Measurements from ENCODE around the gene ARHGAP26. TPM values are rescaled to one million over a fixed set of nuclear protein-coding genes. Genes with fewer than 3 reads are reported as not detected.

The ARHGAP26 gene
- total and polyA plus RNA-seq, 7 donors: 2.5 to 28.7 (median 12.0) TPM

DNA sequence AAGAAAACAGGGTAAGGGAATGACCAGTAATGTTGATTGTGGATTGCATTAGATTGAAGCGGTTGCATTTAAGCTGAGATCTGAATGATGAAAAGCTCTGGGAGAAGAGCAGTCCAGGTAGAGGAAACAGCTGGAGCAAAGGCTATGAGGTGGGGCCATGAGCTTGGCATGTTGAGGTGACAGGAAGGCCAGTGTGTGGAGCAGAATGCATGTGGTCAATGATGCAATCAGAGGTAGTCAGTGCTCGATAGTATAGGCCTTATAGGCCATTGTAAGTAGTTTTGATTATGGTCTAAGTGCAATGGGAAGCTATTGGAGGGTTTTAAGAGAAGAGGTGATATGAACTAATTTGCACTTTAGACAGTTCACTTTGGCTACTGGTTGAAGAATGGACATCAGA lies 270.4 kb downstream of the ARHGAP26 start:
- H3K36me3 ChIP-seq (ENCODE audit: insufficient read depth in 1 of 2, low read depth in 1 of 2): no peaks in the 10 kb centered on the region
- H3K4me3 ChIP-seq: no peak overlapping the region
- no peaks in the 10 kb centered on the region for H3K9me3 ChIP-seq
- ATAC-seq: no peak
- H3K27ac ChIP-seq: no peak overlapping the region
- intact Hi-C loops (cut with DNase I): no loop called here
- H3K4me1 ChIP-seq: peaks cover 17% of the 10 kb centered on the region
- WGBS, 3 donors: 76 to 88% (median 88%) methylated on average over 2 of the region's 2 CpGs
- DNase-seq: no peak
- TF ChIP-seq, protein P1, sequence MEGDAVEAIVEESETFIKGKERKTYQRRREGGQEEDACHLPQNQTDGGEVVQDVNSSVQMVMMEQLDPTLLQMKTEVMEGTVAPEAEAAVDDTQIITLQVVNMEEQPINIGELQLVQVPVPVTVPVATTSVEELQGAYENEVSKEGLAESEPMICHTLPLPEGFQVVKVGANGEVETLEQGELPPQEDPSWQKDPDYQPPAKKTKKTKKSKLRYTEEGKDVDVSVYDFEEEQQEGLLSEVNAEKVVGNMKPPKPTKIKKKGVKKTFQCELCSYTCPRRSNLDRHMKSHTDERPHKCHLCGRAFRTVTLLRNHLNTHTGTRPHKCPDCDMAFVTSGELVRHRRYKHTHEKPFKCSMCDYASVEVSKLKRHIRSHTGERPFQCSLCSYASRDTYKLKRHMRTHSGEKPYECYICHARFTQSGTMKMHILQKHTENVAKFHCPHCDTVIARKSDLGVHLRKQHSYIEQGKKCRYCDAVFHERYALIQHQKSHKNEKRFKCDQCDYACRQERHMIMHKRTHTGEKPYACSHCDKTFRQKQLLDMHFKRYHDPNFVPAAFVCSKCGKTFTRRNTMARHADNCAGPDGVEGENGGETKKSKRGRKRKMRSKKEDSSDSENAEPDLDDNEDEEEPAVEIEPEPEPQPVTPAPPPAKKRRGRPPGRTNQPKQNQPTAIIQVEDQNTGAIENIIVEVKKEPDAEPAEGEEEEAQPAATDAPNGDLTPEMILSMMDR (IDR thresholded peaks at IDR 0.05): no peak
- H3K27me3 ChIP-seq (ENCODE audit: insufficient read depth in 3 of 3, low read length in 2 of 3): no peaks in the 10 kb centered on the region

DNA sequence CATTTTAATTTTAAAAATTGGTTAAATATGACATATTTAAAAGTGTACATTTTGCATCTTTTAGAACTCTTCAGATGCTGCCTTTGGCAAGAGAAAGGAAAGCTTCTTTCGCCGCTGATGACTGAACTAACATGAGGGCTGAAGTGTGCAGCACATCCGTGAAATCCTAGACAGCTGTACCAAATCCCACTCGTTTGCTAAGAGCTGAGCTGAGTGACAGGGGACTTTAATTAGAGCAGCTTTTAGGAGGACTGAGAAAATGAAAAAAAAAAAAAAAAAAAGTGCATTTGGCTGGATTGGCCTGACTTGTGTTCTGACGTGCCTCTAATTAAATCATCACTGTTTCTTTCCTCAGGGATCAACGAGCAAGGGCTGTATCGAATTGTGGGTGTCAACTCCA lies 271.3 kb downstream of the ARHGAP26 start:
- 26 to 51% (median 27%) methylated on average over 7 of the region's 7 CpGs for WGBS, 3 donors
- Histone ChIP-seq H3K9me3 (no peaks in the 10 kb centered on the region), H3K27me3 (ENCODE audit: insufficient read depth in 3 of 3, low read length in 2 of 3) (no peaks in the 10 kb centered on the region), H3K4me1 (peaks cover 17% of the 10 kb centered on the region), H3K4me3 (peak overlapping the region; percentile 8), H3K27ac (peak overlapping the region; percentile 95), H3K36me3 (ENCODE audit: insufficient read depth in 1 of 2, low read depth in 1 of 2) (no peaks in the 10 kb centered on the region)
- peak; percentile 32 to 45 (median 45) for ATAC-seq
- TF ChIP-seq, protein P1 (IDR thresholded peaks at IDR 0.05): no peak
- intact Hi-C loops (cut with DNase I): no loop called here
- no peak for DNase-seq

DNA sequence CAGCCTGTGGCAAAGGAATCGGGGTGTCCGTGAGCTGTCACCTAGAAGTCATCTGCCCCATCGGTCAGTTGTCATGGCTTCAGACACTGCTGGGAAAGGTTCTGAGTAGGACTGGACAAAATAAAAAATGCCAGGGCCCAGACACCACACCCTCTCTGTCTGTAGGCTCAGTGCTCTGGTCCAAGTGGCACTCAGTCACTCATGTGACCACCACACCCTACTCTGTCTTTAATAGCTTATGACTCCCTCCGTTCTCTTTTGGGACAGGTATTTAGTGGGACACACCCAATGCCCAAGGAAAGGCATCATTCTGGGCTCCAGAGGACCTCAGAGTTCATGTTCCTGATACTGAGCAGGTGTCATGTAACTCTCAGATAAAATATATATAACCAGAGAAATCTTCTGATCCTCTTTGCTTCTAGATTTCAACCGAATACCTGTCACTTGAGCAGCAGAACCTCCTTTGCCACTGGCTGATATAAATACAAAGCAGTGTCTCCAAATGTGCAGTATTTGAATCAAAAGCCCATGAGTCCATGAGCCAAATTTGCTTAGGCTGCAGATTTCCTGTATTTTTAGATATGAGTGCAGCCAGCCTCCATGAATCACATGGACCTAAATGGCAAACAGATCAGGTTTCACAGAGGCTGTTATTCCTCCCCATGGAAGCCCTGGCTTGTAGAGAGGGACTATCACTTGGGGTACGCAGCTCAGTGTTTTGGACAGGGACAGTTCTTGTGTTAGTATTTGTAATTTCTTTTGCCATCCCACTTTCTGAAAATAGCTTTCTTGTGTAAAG lies 272.0 kb downstream of the ARHGAP26 start:
- DNase-seq: peak in 1 of 2 donors; percentile 53
- peak; percentile 91 to 97 (median 93) for ATAC-seq
- Histone ChIP-seq H3K27me3 (ENCODE audit: insufficient read depth in 3 of 3, low read length in 2 of 3) (no peaks in the 10 kb centered on the region), H3K4me3 (peak overlapping the region; percentile 8), H3K9me3 (no peaks in the 10 kb centered on the region), H3K36me3 (ENCODE audit: insufficient read depth in 1 of 2, low read depth in 1 of 2) (no peaks in the 10 kb centered on the region), H3K4me1 (peaks cover 17% of the 10 kb centered on the region), H3K27ac (peak overlapping the region; percentile 95)
- TF ChIP-seq, protein P1 (IDR thresholded peaks at IDR 0.05): no peak
- 32 to 48% (median 32%) methylated on average over 6 of the region's 6 CpGs for whole genome bisulfite sequencing, 3 donors
- intact Hi-C loops (cut with DNase I): no loop called here

DNA sequence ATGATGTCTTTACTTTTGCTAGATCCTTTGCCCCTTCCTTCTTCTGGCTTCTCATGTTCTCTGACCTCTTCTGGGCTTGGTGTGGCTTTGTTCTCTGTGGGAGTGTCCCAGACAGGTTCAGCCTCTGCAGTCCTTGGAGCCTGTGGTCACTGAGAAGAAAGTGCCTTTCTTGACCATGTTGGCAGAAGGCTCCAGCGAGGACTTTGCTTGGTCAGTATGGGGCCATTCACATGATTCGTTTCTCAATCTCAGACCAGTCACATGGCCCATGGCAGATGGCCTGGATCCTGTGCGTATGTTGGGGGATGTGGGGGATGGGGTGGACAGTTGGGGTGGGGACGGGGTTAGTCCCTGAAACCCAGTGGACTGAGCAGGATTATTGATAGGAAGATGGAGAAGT lies 274.1 kb downstream of the ARHGAP26 start:
- TF ChIP-seq, protein P1 (IDR thresholded peaks at IDR 0.05): no peak
- peaks cover 17% of the 10 kb centered on the region for H3K4me1 ChIP-seq
- H3K27me3 ChIP-seq (ENCODE audit: insufficient read depth in 3 of 3, low read length in 2 of 3): no peaks in the 10 kb centered on the region
- ATAC-seq (no peak), DNase-seq (no peak)
- WGBS, 3 donors: 78 to 90% (median 85%) methylated on average over 4 of the region's 4 CpGs
- no peaks in the 10 kb centered on the region for H3K36me3 ChIP-seq (ENCODE audit: insufficient read depth in 1 of 2, low read depth in 1 of 2)
- H3K4me3 ChIP-seq: no peak overlapping the region
- intact Hi-C loops (cut with DNase I): no loop called here
- peak overlapping the region; percentile 95 for H3K27ac ChIP-seq
- H3K9me3 ChIP-seq: no peaks in the 10 kb centered on the region
